Mammary epithelial cell (primary cell): ENCODE measurements around the gene SPDYE8.
"Not testable (repeated sequence)": the region's sequence is repeated elsewhere in the genome, so short reads cannot be mapped to it uniquely, and the experiment has no call there.

Experiments
- EZH2 ChIP-seq: IDR thresholded peaks from 2 replicates; pipeline ENCODE4 v1.6.1; 2012; ENCODE audit warnings: low read length, inconsistent platforms, borderline replicate concordance
- TF ChIP-seq, protein P1 (sequence below), 2 donors: IDR thresholded peaks in 1 of 2; conservative IDR thresholded peaks in 1 of 2; 2 replicates each; pipeline ENCODE4 v1.5.1; 2011 to 2012; ENCODE audit warnings: inconsistent platforms in 2 of 2, low read length in 2 of 2, mild to moderate bottlenecking in 2 of 2, control low read depth in 1 of 2, low read depth in 1 of 2; ENCODE audit not compliant: insufficient read depth in 1 of 2; ENCODE audit errors: extremely low read depth in 1 of 2

DNA sequence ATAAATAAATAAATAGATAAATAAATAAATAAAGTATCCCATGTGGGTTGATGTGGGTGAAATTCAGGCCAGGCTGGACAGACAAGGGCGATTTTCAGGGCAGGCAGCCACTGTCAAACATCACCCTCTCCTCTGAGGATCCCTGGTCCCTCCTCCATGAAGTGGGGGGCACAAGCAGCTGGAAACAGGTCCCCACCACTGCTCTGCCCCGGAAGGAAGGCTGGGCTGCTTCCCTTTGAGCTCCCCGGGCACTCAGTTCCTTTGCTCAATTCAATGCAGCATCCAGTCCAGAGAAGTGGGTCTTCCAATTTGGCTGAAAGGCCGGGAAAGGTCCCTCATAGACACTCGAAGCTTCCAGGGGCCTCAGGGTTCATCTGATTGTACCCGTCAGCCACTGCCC is 49.2 kb downstream of the SPDYE8 start:
- TF ChIP-seq, protein P1, sequence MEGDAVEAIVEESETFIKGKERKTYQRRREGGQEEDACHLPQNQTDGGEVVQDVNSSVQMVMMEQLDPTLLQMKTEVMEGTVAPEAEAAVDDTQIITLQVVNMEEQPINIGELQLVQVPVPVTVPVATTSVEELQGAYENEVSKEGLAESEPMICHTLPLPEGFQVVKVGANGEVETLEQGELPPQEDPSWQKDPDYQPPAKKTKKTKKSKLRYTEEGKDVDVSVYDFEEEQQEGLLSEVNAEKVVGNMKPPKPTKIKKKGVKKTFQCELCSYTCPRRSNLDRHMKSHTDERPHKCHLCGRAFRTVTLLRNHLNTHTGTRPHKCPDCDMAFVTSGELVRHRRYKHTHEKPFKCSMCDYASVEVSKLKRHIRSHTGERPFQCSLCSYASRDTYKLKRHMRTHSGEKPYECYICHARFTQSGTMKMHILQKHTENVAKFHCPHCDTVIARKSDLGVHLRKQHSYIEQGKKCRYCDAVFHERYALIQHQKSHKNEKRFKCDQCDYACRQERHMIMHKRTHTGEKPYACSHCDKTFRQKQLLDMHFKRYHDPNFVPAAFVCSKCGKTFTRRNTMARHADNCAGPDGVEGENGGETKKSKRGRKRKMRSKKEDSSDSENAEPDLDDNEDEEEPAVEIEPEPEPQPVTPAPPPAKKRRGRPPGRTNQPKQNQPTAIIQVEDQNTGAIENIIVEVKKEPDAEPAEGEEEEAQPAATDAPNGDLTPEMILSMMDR (conservative IDR thresholded peaks at IDR 0.05 in 1 of 2, IDR thresholded peaks at IDR 0.05 in 1 of 2; ENCODE audit: extremely low read depth in 1 of 2, insufficient read depth in 1 of 2, low read depth in 1 of 2, low read length in 2 of 2), result not testable (repeated sequence)
- TF ChIP-seq EZH2, result not testable (repeated sequence)
